ENCODE measurements around the gene NPR2.

GRCh38 chr9:35812025-35812602, 20.7 kb downstream of the NPR2 start, which contains the start of gene SPAG8:
- TF ChIP-seq CTCF (IDR thresholded peaks at IDR 0.05): no peak
- TF ChIP-seq, protein P1, sequence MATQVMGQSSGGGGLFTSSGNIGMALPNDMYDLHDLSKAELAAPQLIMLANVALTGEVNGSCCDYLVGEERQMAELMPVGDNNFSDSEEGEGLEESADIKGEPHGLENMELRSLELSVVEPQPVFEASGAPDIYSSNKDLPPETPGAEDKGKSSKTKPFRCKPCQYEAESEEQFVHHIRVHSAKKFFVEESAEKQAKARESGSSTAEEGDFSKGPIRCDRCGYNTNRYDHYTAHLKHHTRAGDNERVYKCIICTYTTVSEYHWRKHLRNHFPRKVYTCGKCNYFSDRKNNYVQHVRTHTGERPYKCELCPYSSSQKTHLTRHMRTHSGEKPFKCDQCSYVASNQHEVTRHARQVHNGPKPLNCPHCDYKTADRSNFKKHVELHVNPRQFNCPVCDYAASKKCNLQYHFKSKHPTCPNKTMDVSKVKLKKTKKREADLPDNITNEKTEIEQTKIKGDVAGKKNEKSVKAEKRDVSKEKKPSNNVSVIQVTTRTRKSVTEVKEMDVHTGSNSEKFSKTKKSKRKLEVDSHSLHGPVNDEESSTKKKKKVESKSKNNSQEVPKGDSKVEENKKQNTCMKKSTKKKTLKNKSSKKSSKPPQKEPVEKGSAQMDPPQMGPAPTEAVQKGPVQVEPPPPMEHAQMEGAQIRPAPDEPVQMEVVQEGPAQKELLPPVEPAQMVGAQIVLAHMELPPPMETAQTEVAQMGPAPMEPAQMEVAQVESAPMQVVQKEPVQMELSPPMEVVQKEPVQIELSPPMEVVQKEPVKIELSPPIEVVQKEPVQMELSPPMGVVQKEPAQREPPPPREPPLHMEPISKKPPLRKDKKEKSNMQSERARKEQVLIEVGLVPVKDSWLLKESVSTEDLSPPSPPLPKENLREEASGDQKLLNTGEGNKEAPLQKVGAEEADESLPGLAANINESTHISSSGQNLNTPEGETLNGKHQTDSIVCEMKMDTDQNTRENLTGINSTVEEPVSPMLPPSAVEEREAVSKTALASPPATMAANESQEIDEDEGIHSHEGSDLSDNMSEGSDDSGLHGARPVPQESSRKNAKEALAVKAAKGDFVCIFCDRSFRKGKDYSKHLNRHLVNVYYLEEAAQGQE (IDR thresholded peaks at IDR 0.05): no peak
- TF ChIP-seq, protein P2, sequence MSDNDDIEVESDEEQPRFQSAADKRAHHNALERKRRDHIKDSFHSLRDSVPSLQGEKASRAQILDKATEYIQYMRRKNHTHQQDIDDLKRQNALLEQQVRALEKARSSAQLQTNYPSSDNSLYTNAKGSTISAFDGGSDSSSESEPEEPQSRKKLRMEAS (IDR thresholded peaks at IDR 0.05): peak; percentile 53; the same call in 1 of the 2 replicates

Data from A549 (cell line).